ENCODE measurements around the gene PHOX2A.
"Not testable (repeated sequence)": the region's sequence is repeated elsewhere in the genome, so short reads cannot be mapped to it uniquely, and the experiment has no call there.

Gene PHOX2A

GRCh38 chr11:72244060-72244360, at the start of gene PHOX2A:
Gene PHOX2A (minus strand): TSS chr11:72244176. CDS start chr11:72244004, 172 bp downstream.
- DNase-seq (ENCODE audit: low read depth in 2 of 2): no peak

- DNase-seq (ENCODE audit: low read depth in 2 of 2): no peak
Measured at GRCh38 chr11:72293391-72293790, 49.4 kb upstream of the PHOX2A start.

GRCh38 chr11:72292106-72292785, 48.3 kb upstream of the PHOX2A start:
- no peak for DNase-seq (ENCODE audit: low read depth in 2 of 2)

GRCh38 chr11:72290741-72291140, 46.8 kb upstream of the PHOX2A start:
- not testable (repeated sequence) for DNase-seq (ENCODE audit: low read depth in 2 of 2)

GRCh38 chr11:72287293-72287692, 43.3 kb upstream of the PHOX2A start:
- DNase-seq (ENCODE audit: low read depth in 2 of 2): no peak

GRCh38 chr11:72283947-72284346, 40.0 kb upstream of the PHOX2A start:
- no peak for DNase-seq (ENCODE audit: low read depth in 2 of 2)

- DNase-seq (ENCODE audit: low read depth in 2 of 2): no peak
Measured at GRCh38 chr11:72280726-72281315, 36.8 kb upstream of the PHOX2A start.

- DNase-seq (ENCODE audit: low read depth in 2 of 2): no peak
Measured at GRCh38 chr11:72280037-72280436, 36.1 kb upstream of the PHOX2A start.

- no peak for DNase-seq (ENCODE audit: low read depth in 2 of 2)
Measured at GRCh38 chr11:72278905-72279304, 34.9 kb upstream of the PHOX2A start.

- DNase-seq (ENCODE audit: low read depth in 2 of 2): no peak
Measured at GRCh38 chr11:72274435-72274834, 30.5 kb upstream of the PHOX2A start.

GRCh38 chr11:72271980-72272379, 28.0 kb upstream of the PHOX2A start:
- no peak for DNase-seq (ENCODE audit: low read depth in 2 of 2)

- DNase-seq (ENCODE audit: low read depth in 2 of 2): no peak
Measured at GRCh38 chr11:72267956-72268617, 24.1 kb upstream of the PHOX2A start.

- not testable (repeated sequence) for DNase-seq (ENCODE audit: low read depth in 2 of 2)
Measured at GRCh38 chr11:72266960-72267359, 23.0 kb upstream of the PHOX2A start.

GRCh38 chr11:72265951-72266350, 22.0 kb upstream of the PHOX2A start:
- DNase-seq (ENCODE audit: low read depth in 2 of 2): no peak

- no peak for DNase-seq (ENCODE audit: low read depth in 2 of 2)
Measured at GRCh38 chr11:72263361-72263760, 19.4 kb upstream of the PHOX2A start.

- no peak for DNase-seq (ENCODE audit: low read depth in 2 of 2)
Measured at GRCh38 chr11:72260574-72260973, 16.6 kb upstream of the PHOX2A start.

GRCh38 chr11:72259490-72259889, 15.5 kb upstream of the PHOX2A start:
- no peak for DNase-seq (ENCODE audit: low read depth in 2 of 2)

- DNase-seq (ENCODE audit: low read depth in 2 of 2): no peak
Measured at GRCh38 chr11:72257570-72257969, 13.6 kb upstream of the PHOX2A start.

- DNase-seq (ENCODE audit: low read depth in 2 of 2): no peak
Measured at GRCh38 chr11:72254299-72254993, 10.5 kb upstream of the PHOX2A start.

GRCh38 chr11:72253392-72253791, 9.4 kb upstream of the PHOX2A start:
- no peak for DNase-seq (ENCODE audit: low read depth in 2 of 2)

- no peak for DNase-seq (ENCODE audit: low read depth in 2 of 2)
Measured at GRCh38 chr11:72251614-72252013, 7.6 kb upstream of the PHOX2A start.

GRCh38 chr11:72250661-72251464, 6.9 kb upstream of the PHOX2A start:
- no peak for DNase-seq (ENCODE audit: low read depth in 2 of 2)

Measured in stimulated activated CD8-positive, alpha-beta memory T cell treated with anti-CD3 and anti-CD28 coated beads, Interleukin-15, amount 100 ng/mL, for 48 hours (primary cell).